Neuronal stem cell (in vitro differentiated cells): ENCODE data around the gene AATF.
A peak's percentile ranks its signal among the peaks of the same experiment; 100 is the strongest.

Source experiments
- DNase-seq: peaks from one replicate; pipeline ENCODE4 v3.0.0-alpha.2; 2013; ENCODE audit warnings: low spot score
- H2AFZ ChIP-seq: one replicate; pipeline ENCODE4 v1.6.1; 2013; ENCODE audit warnings: mild to moderate bottlenecking, low read length, inconsistent platforms
- H2AK5ac ChIP-seq: 2 replicates; pipeline ENCODE4 v1.6.1; 2013; ENCODE audit warnings: low read depth, mild to moderate bottlenecking, inconsistent platforms, low read length, moderate library complexity, mixed read lengths
- H2BK120ac ChIP-seq: 2 replicates; pipeline ENCODE4 v1.6.1; 2013; ENCODE audit warnings: low read depth, mild to moderate bottlenecking, inconsistent platforms, low read length, moderate library complexity, mixed read lengths
- H2BK12ac ChIP-seq: one replicate; pipeline ENCODE4 v1.6.1; 2013; ENCODE audit warnings: low read length, inconsistent platforms
- H2BK15ac ChIP-seq: 2 replicates; pipeline ENCODE4 v1.6.1; 2013; ENCODE audit warnings: mild to moderate bottlenecking, low read length, inconsistent platforms, mixed read lengths
- H2BK5ac ChIP-seq: one replicate; pipeline ENCODE4 v1.6.1; 2013; ENCODE audit warnings: inconsistent platforms, mild to moderate bottlenecking, low read length, moderate library complexity
- H3K14ac ChIP-seq: one replicate; pipeline ENCODE4 v1.6.1; 2013; ENCODE audit warnings: low read length, inconsistent platforms
- H3K18ac ChIP-seq: 2 replicates; pipeline ENCODE4 v1.6.1; 2013; ENCODE audit warnings: low read length, inconsistent platforms
- H3K23ac ChIP-seq: 2 replicates; pipeline ENCODE4 v1.6.1; 2013; ENCODE audit warnings: low read depth, mild to moderate bottlenecking, mixed read lengths, low read length, inconsistent platforms; ENCODE audit not compliant: poor library complexity
- H3K27ac ChIP-seq: replicated peaks from 3 replicates; pipeline ENCODE4 v1.5.1; 2013; ENCODE audit warnings: low read length, inconsistent platforms
- H3K27me3 ChIP-seq, 3 experiments: 2 replicates each; pipeline ENCODE4 v1.6.1; 2013; ENCODE audit warnings: low read length in 3 of 3, mild to moderate bottlenecking in 2 of 3, inconsistent platforms in 1 of 3, low read depth in 1 of 3, mixed read lengths in 1 of 3, moderate library complexity in 1 of 3; ENCODE audit not compliant: control insufficient read depth in 3 of 3, insufficient read depth in 3 of 3
- H3K36me3 ChIP-seq, 2 donors: replicated peaks in 1 of 2; 2 replicates each; pipeline ENCODE4 v1.6.1; 2013; ENCODE audit warnings: low read length in 2 of 2; ENCODE audit not compliant: control insufficient read depth in 2 of 2, insufficient read depth in 2 of 2
- H3K4ac ChIP-seq: 2 replicates; pipeline ENCODE4 v1.6.1; 2013; ENCODE audit warnings: inconsistent platforms, mild to moderate bottlenecking, low read length, moderate library complexity
- H3K4me1 ChIP-seq, 2 donors: 1 replicate in 1 of 2; 2 replicates in 1 of 2; pipeline ENCODE4 v1.6.1; 2013; ENCODE audit warnings: low read length in 2 of 2, low read depth in 1 of 2; ENCODE audit not compliant: control insufficient read depth in 2 of 2, insufficient read depth in 1 of 2
- H3K4me2 ChIP-seq: one replicate; pipeline ENCODE4 v1.6.1; 2013; ENCODE audit warnings: mild to moderate bottlenecking, low read length, inconsistent platforms; ENCODE audit not compliant: insufficient read depth, poor library complexity, severe bottlenecking
- H3K4me3 ChIP-seq, 2 donors: 2 replicates each; pipeline ENCODE4 v1.5.1; 2013; ENCODE audit warnings: low read length in 2 of 2, mild to moderate bottlenecking in 2 of 2, inconsistent platforms in 1 of 2, moderate library complexity in 1 of 2
- H3K79me1 ChIP-seq: one replicate; pipeline ENCODE4 v1.6.1; 2013; ENCODE audit warnings: low read depth, mild to moderate bottlenecking, inconsistent platforms, low read length, moderate library complexity
- H3K9ac ChIP-seq: one replicate; pipeline ENCODE4 v1.6.1; 2013; ENCODE audit warnings: mild to moderate bottlenecking, low read depth, low read length, inconsistent platforms; ENCODE audit not compliant: poor library complexity
- H3K9me3 ChIP-seq, 2 donors: replicated peaks in 1 of 2; 2 replicates each; pipeline versions ENCODE3 to v1.6.1; 2013; ENCODE audit warnings: low read length in 2 of 2, mild to moderate bottlenecking in 2 of 2, inconsistent platforms in 1 of 2, low read depth in 1 of 2, mixed read lengths in 1 of 2, moderate library complexity in 1 of 2; ENCODE audit not compliant: control insufficient read depth in 2 of 2, insufficient read depth in 1 of 2
- H4K8ac ChIP-seq: one replicate; pipeline ENCODE4 v1.6.1; 2013; ENCODE audit warnings: low read depth, mild to moderate bottlenecking, inconsistent platforms, low read length, moderate library complexity
- H4K91ac ChIP-seq: one replicate; pipeline ENCODE4 v1.6.1; 2013; ENCODE audit warnings: low read length, low read depth, mild to moderate bottlenecking, inconsistent platforms; ENCODE audit not compliant: poor library complexity
- WGBS, 2 donors: extraction: QIAGEN DNeasy Blood & Tissue Kit; methylation state at CpG; one replicate each; pipeline ENCODE4 v1.1.7; 2013; ENCODE audit warnings: missing lambda C conversion rate in 2 of 2, mixed read lengths in 1 of 2; ENCODE audit not compliant: insufficient read length in 2 of 2, insufficient replicate concordance in 1 of 2; ENCODE audit errors: extremely low coverage in 2 of 2; 5-methylcytosine and 5-hydroxymethylcytosine counted together

Gene AATF

GRCh38 chr17:37094391-37094790 is 145.6 kb downstream of the AATF start:
- no peaks in the 10 kb centered on the region for H3K9me3 ChIP-seq
- peaks cover 39 to 98% of the 10 kb centered on the region in 2 donors for H3K36me3 ChIP-seq
- no peak overlapping the region for H3K4ac ChIP-seq
- no peak overlapping the region for H3K23ac ChIP-seq
- no peak overlapping the region for H4K8ac ChIP-seq
- no peak overlapping the region for H3K14ac ChIP-seq
- H3K4me1 ChIP-seq = peaks cover 0 to 7% of the 10 kb centered on the region in 2 donors
- H4K91ac ChIP-seq = no peak overlapping the region
- H3K79me1 ChIP-seq = peaks cover 2% of the 10 kb centered on the region
- no peak overlapping the region for H3K4me3 ChIP-seq
- H2BK120ac ChIP-seq = no peak overlapping the region
- H2BK15ac ChIP-seq = no peak overlapping the region
- DNase-seq = no peak
- H3K4me2 ChIP-seq = no peak overlapping the region
- H2AFZ ChIP-seq = no peak overlapping the region
- no peak overlapping the region for H2BK12ac ChIP-seq
- no CpG with 5 or more reads among the region's 4 CpGs for WGBS, 2 donors
- H3K18ac ChIP-seq = no peak overlapping the region
- no peaks in the 10 kb centered on the region for H3K27me3 ChIP-seq
- H3K27ac ChIP-seq = no peak overlapping the region
- H3K9ac ChIP-seq = no peak overlapping the region
- H2BK5ac ChIP-seq = no peak overlapping the region
- H2AK5ac ChIP-seq = no peak overlapping the region

- H3K23ac ChIP-seq = no peak overlapping the region
- H3K4me2 ChIP-seq = no peak overlapping the region
- H3K9ac ChIP-seq = no peak overlapping the region
- H2BK12ac ChIP-seq = no peak overlapping the region
- no peak overlapping the region for H3K4ac ChIP-seq
- H3K79me1 ChIP-seq = peaks cover 2% of the 10 kb centered on the region
- H3K36me3 ChIP-seq = peaks cover 35 to 100% of the 10 kb centered on the region in 2 donors
- no peak overlapping the region for H4K8ac ChIP-seq
- H3K9me3 ChIP-seq = no peaks in the 10 kb centered on the region
- H3K27ac ChIP-seq = no peak overlapping the region
- no peak overlapping the region for H2BK15ac ChIP-seq
- H2BK5ac ChIP-seq = no peak overlapping the region
- no peak overlapping the region for H2AK5ac ChIP-seq
- no peaks in the 10 kb centered on the region for H3K4me1 ChIP-seq
- no peak overlapping the region for H2AFZ ChIP-seq
- no peak overlapping the region for H3K4me3 ChIP-seq
- H2BK120ac ChIP-seq = no peak overlapping the region
- H3K14ac ChIP-seq = no peak overlapping the region
- no peaks in the 10 kb centered on the region for H3K27me3 ChIP-seq
- no peak overlapping the region for H4K91ac ChIP-seq
- WGBS, 2 donors = no CpG with 5 or more reads among the region's 2 CpGs
- no peak for DNase-seq
- H3K18ac ChIP-seq = no peak overlapping the region
These were observed 147.3 kb downstream of the AATF start for GRCh38 chr17:37096071-37096470.

- no CpG with 5 or more reads among the region's 2 CpGs for WGBS, 2 donors
- Histone ChIP-seq H3K36me3 (peaks cover 40 to 99% of the 10 kb centered on the region in 2 donors), H4K91ac (no peak overlapping the region), H3K4me1 (no peaks in the 10 kb centered on the region), H3K4ac (no peak overlapping the region), H3K9ac (no peak overlapping the region), H3K27ac (no peak overlapping the region), H2BK12ac (no peak overlapping the region), H2BK15ac (no peak overlapping the region), H3K9me3 (no peaks in the 10 kb centered on the region), H3K4me3 (no peak overlapping the region), H3K4me2 (no peak overlapping the region), H4K8ac (no peak overlapping the region), H2BK120ac (no peak overlapping the region), H3K79me1 (peaks cover 2% of the 10 kb centered on the region), H2BK5ac (no peak overlapping the region), H3K23ac (no peak overlapping the region), H2AK5ac (no peak overlapping the region), H3K27me3 (no peaks in the 10 kb centered on the region), H3K18ac (no peak overlapping the region), H3K14ac (no peak overlapping the region), H2AFZ (no peak overlapping the region)
- no peak for DNase-seq
These were observed 148.4 kb downstream of the AATF start for GRCh38 chr17:37097154-37097553.

GRCh38 chr17:37098152-37098551 is 149.4 kb downstream of the AATF start:
- Histone ChIP-seq H3K23ac (no peak overlapping the region), H3K36me3 (peaks cover 41 to 99% of the 10 kb centered on the region in 2 donors), H3K79me1 (peaks cover 2% of the 10 kb centered on the region), H3K4ac (no peak overlapping the region), H4K8ac (no peak overlapping the region), H3K9me3 (no peaks in the 10 kb centered on the region), H2BK120ac (no peak overlapping the region), H3K4me3 (peak overlapping the region in 1 of 2 donors; percentile 13), H2BK12ac (no peak overlapping the region), H3K14ac (no peak overlapping the region), H2BK15ac (no peak overlapping the region), H3K18ac (no peak overlapping the region), H2AFZ (no peak overlapping the region), H3K4me1 (no peaks in the 10 kb centered on the region), H2AK5ac (no peak overlapping the region), H3K9ac (no peak overlapping the region), H2BK5ac (no peak overlapping the region), H3K27ac (no peak overlapping the region), H4K91ac (no peak overlapping the region), H3K27me3 (no peaks in the 10 kb centered on the region), H3K4me2 (no peak overlapping the region)
- no peak for DNase-seq
- WGBS, 2 donors = no CpG with 5 or more reads among the region's 5 CpGs
